ENCODE data around the gene UCK1. TPM values are rescaled to one million over a fixed set of nuclear protein-coding genes. Genes with fewer than 3 reads are reported as not detected.

The UCK1 gene
- total and polyA plus RNA-seq, 4 experiments from 2014 or later: 25.8 to 39.7 (median 31.4) TPM

DNA sequence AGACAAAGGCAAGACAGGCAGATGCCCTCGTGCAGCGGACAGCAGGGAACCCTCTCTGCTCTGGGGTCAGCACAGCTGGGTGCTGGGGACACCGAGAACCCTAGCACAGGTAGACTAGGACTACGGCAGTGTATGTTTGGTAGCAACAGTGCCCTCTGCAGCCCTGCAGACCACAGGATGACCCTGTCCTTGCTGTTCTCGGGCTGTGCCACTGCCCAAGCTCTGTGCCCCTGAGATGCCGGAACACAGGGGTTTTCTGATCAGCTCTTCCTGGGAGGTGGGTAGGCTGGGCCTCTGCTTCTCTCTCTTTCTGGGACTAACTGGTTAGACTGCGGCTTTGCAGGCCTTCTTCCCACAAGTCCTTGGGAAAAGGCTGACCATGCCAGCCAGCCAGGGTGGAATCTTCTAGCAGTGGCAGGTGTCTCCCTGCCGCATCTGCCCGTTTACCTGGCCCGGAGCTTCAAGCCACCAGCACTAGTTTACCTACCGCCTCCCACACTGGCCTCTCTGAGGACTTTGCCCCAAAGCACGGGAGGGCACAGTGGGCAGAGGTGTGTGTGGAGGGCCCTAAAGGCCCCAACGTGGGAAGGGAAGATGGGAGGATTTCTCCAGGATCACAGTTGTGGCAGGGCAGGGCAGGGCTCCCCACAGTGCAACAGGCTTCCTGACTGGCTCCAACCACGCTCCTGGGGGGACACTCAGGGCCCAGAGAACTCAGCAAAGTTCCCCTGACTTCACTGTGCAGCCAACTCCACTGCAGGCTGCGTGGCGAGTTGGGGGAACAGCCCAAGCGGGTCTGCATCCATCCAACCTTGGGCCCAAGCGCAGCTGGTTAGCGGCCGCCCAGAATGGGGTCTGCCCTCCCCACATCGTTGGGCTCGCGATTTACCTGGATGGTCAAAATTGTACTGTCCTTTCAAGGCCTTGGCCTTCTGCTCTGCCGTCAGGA is 1.2 kb downstream of the UCK1 start:
- Mint-ChIP-seq H3K36me3 (peaks cover 21 to 36% of the 10 kb centered on the region in 2 donors), H3K27ac (peak overlapping the region in 6 of 7 donors; percentile 19 to 79 (median 71)), H3K9me3 (no peaks in the 10 kb centered on the region), H3K4me1 (peaks cover 9 to 40% (median 18%) of the 10 kb centered on the region in 4 donors), H3K4me3 (peak overlapping the region; percentile 69 to 84 (median 74)), H3K27me3 (no peaks in the 10 kb centered on the region)
- Histone ChIP-seq H3K4me3 (ENCODE audit: low read length in 2 of 2) (peak overlapping the region in 1 of 2 donors; percentile 73), H3K27me3 (ENCODE audit: insufficient read depth, low read length) (no peaks in the 10 kb centered on the region), H3K4me1 (ENCODE audit: insufficient read depth, low read length) (peaks cover 31% of the 10 kb centered on the region), H3K9me3 (ENCODE audit: control insufficient read depth in 1 of 2, low read length in 2 of 2) (no peaks in the 10 kb centered on the region), H3K36me3 (ENCODE audit: insufficient read depth, low read length) (peaks cover 36% of the 10 kb centered on the region), H3K27ac (ENCODE audit: low read depth, low read length) (peak overlapping the region; percentile 69)
- ChIA-PET CTCF (ENCODE audit: partially characterized antibody) (no interaction called here), POLR2A (ENCODE audit: partially characterized antibody) (interaction anchor here (0.6 to 0.9 kb wide), 4 partner anchors 36 to 274 kb away, joined by 3 to 4 read pairs (median 3); no protein-coding TSS in a partner anchor)
- peak in 1 of 5 donors; percentile 22 for DNase-seq
- intact Hi-C loops (cut with micrococcal nuclease): no loop called here

- Mint-ChIP-seq H3K27ac (peak overlapping the region in 1 of 7 donors; percentile 48), H3K4me3 (peak overlapping the region in 6 of 8 donors; percentile 39 to 72 (median 42)), H3K4me1 (peaks cover 3 to 32% (median 11%) of the 10 kb centered on the region in 4 donors), H3K9me3 (no peaks in the 10 kb centered on the region), H3K27me3 (no peaks in the 10 kb centered on the region), H3K36me3 (peaks cover 28 to 44% of the 10 kb centered on the region in 2 donors)
- Histone ChIP-seq H3K27me3 (ENCODE audit: insufficient read depth, low read length) (no peaks in the 10 kb centered on the region), H3K36me3 (ENCODE audit: insufficient read depth, low read length) (peaks cover 45% of the 10 kb centered on the region), H3K27ac (ENCODE audit: low read depth, low read length) (no peak overlapping the region), H3K4me3 (ENCODE audit: low read length in 2 of 2) (no peak overlapping the region), H3K9me3 (ENCODE audit: control insufficient read depth in 1 of 2, low read length in 2 of 2) (no peaks in the 10 kb centered on the region), H3K4me1 (ENCODE audit: insufficient read depth, low read length) (peaks cover 23% of the 10 kb centered on the region)
- no peak for DNase-seq
- CTCF ChIA-PET (ENCODE audit: partially characterized antibody): no interaction called here
- POLR2A ChIA-PET (ENCODE audit: partially characterized antibody): interaction anchor here (0.6 to 3.1 kb wide), 5 partner anchors 28 to 273 kb away, joined by 3 to 10 read pairs (median 3); no protein-coding TSS in a partner anchor
- intact Hi-C loops (cut with micrococcal nuclease): no loop called here
Observed at GRCh38 chr9:131528886-131529505, 2.1 kb downstream of the UCK1 start.

DNA sequence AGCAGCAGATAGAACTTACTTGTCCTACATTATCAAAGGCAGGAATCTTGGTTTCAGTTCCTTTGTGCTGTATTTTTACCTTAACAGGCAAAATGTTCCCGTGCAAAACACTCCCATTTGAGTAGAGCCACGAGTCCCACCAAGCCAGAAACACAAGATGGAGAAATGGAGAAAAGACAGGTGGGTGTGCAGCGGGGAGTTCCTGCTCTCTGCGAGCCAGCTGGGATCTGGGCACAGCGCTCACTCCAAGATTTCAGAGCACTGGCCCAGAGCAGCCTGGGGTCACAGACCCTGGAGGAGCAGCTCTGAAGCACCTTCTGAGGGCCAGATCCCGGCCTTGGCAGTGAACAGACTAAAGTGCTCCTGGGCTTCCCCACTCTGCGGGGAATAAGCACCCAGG is 2.9 kb downstream of the UCK1 start:
- Histone ChIP-seq H3K27ac (ENCODE audit: low read depth, low read length) (no peak overlapping the region), H3K36me3 (ENCODE audit: insufficient read depth, low read length) (peaks cover 52% of the 10 kb centered on the region), H3K4me1 (ENCODE audit: insufficient read depth, low read length) (peaks cover 23% of the 10 kb centered on the region), H3K4me3 (ENCODE audit: low read length in 2 of 2) (no peak overlapping the region), H3K9me3 (ENCODE audit: control insufficient read depth in 1 of 2, low read length in 2 of 2) (no peaks in the 10 kb centered on the region), H3K27me3 (ENCODE audit: insufficient read depth, low read length) (no peaks in the 10 kb centered on the region)
- Mint-ChIP-seq H3K4me1 (peaks cover 3 to 32% (median 11%) of the 10 kb centered on the region in 4 donors), H3K4me3 (peak overlapping the region in 6 of 8 donors; percentile 45 to 75 (median 51)), H3K27me3 (no peaks in the 10 kb centered on the region), H3K36me3 (peaks cover 28 to 47% of the 10 kb centered on the region in 2 donors), H3K27ac (peak overlapping the region in 4 of 7 donors; percentile 19 to 74 (median 56)), H3K9me3 (no peaks in the 10 kb centered on the region)
- intact Hi-C loops (cut with micrococcal nuclease): no loop called here
- ChIA-PET CTCF (ENCODE audit: partially characterized antibody) (no interaction called here), POLR2A (ENCODE audit: partially characterized antibody) (interaction anchor here (3.1 kb wide), 1 partner anchor 28 kb away, joined by 10 read pairs; no protein-coding TSS in a partner anchor)
- no peak for DNase-seq

- Histone ChIP-seq H3K36me3 (ENCODE audit: insufficient read depth, low read length) (peaks cover 74% of the 10 kb centered on the region), H3K27me3 (ENCODE audit: insufficient read depth, low read length) (no peaks in the 10 kb centered on the region), H3K27ac (ENCODE audit: low read depth, low read length) (no peak overlapping the region), H3K4me3 (ENCODE audit: low read length in 2 of 2) (no peak overlapping the region), H3K4me1 (ENCODE audit: insufficient read depth, low read length) (peaks cover 17% of the 10 kb centered on the region), H3K9me3 (ENCODE audit: control insufficient read depth in 1 of 2, low read length in 2 of 2) (no peaks in the 10 kb centered on the region)
- CTCF ChIA-PET (ENCODE audit: partially characterized antibody): no interaction called here
- no peak for DNase-seq
- Mint-ChIP-seq H3K4me3 (no peak overlapping the region), H3K27ac (peak overlapping the region in 3 of 7 donors; percentile 19 to 30 (median 29)), H3K27me3 (no peaks in the 10 kb centered on the region), H3K4me1 (peaks cover 3 to 28% (median 7%) of the 10 kb centered on the region in 4 donors), H3K36me3 (peaks cover 28 to 66% of the 10 kb centered on the region in 2 donors), H3K9me3 (no peaks in the 10 kb centered on the region)
- POLR2A ChIA-PET (ENCODE audit: partially characterized antibody): interaction anchor here (0.8 to 3.1 kb wide), 2 partner anchors 18 to 25 kb away, joined by 3 to 10 read pairs; no protein-coding TSS in a partner anchor
- intact Hi-C loops (cut with micrococcal nuclease): no loop called here
Observed at GRCh38 chr9:131525643-131526565, 5.2 kb downstream of the UCK1 start.

GRCh38 chr9:131524665-131525315 is 6.3 kb downstream of the UCK1 start:
- Mint-ChIP-seq H3K4me3 (peak overlapping the region in 1 of 8 donors; percentile 25), H3K4me1 (peaks cover under 1 to 21% (median 6%) of the 10 kb centered on the region in 4 donors), H3K27ac (peak overlapping the region in 2 of 7 donors; percentile 37 to 64), H3K9me3 (no peaks in the 10 kb centered on the region), H3K36me3 (peaks cover 29 to 72% of the 10 kb centered on the region in 2 donors), H3K27me3 (no peaks in the 10 kb centered on the region)
- peaks cover 79% of the 10 kb centered on the region for H3K36me3 ChIP-seq (ENCODE audit: insufficient read depth, low read length)
- CTCF ChIA-PET (ENCODE audit: partially characterized antibody): no interaction called here
- no peak overlapping the region for H3K4me3 ChIP-seq (ENCODE audit: low read length in 2 of 2)
- no peaks in the 10 kb centered on the region for H3K9me3 ChIP-seq (ENCODE audit: control insufficient read depth in 1 of 2, low read length in 2 of 2)
- intact Hi-C loops (cut with micrococcal nuclease): no loop called here
- POLR2A ChIA-PET (ENCODE audit: partially characterized antibody): interaction anchor here (0.8 kb wide), 1 partner anchor 17 kb away, joined by 3 read pairs; no protein-coding TSS in a partner anchor
- peaks cover 10% of the 10 kb centered on the region for H3K4me1 ChIP-seq (ENCODE audit: insufficient read depth, low read length)
- DNase-seq: no peak
- no peaks in the 10 kb centered on the region for H3K27me3 ChIP-seq (ENCODE audit: insufficient read depth, low read length)
- H3K27ac ChIP-seq (ENCODE audit: low read depth, low read length): no peak overlapping the region

Measured in CD4-positive, alpha-beta memory T cell (primary cell).